Globus pallidus (tissue), 1 donor: ENCODE measurements around the gene PEX19.

Experiments
- DNase-seq: peaks from one replicate; pipeline ENCODE4 v3.0.0-alpha.2; 2015; ENCODE audit warnings: low spot score

Gene PEX19

GRCh38 chr1:160238408-160238807, 46.5 kb downstream of the PEX19 start:
- DNase-seq: no peak

DNA sequence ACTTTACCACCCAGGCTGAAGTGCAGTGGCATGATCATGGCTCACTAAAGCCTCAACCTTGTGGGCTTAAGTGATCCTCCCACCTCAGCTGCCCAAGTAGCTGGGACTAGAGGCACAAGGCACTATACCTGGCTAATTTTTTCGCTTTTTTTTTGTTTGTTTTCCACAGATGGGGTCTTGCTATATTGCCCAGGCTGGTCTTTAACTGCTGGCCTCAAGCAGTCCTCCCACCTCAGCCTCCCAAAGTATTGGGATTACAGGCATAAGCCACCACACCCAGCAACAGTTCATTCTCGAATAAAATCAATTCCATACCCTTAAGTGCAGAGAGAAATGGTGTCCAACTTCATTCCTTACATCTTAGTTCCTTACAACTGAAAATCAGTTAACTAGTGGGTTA, 47.4 kb downstream of the PEX19 start:
- DNase-seq: no peak

DNA sequence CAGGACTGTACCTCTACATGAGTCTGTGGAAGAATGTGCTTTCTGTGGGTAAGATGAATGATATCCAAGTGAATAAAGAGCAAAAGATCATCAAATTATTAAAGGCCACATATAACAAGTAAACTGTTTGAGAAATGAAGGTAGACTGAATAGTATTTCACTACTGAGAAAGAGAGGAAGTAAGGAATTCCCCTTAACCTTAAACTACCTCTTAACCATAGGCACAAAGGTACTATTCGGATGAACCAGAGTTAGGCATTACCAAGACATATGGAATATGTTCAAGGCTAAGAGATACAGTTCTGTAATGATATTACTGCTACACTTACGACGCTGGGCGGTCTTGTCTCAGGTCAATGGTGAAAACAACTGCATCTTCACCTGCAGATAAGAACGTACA, 48.1 kb downstream of the PEX19 start:
- no peak for DNase-seq

GRCh38 chr1:160232911-160233310, 52.0 kb downstream of the PEX19 start:
- no peak for DNase-seq

GRCh38 chr1:160228431-160228830, 56.5 kb downstream of the PEX19 start:
- no peak for DNase-seq

DNA sequence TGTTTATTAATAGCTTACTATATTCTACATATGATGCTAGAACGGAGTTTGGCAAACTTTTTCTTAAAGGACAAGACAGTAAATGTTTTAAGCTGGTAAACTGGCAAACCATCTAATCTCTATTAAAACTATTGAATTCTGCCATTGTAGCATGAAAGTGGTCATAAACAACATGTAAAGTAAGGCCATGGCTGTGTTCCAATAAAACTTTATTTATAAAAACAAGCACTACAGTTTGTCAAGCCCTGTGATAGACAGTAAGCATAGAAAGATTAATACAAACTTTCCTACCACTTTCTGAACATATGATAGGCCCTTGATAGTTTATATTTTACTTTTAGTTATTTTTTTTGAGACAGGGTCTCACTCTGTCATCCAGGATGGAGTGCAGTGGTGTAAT, 57.4 kb downstream of the PEX19 start:
- no peak for DNase-seq

DNA sequence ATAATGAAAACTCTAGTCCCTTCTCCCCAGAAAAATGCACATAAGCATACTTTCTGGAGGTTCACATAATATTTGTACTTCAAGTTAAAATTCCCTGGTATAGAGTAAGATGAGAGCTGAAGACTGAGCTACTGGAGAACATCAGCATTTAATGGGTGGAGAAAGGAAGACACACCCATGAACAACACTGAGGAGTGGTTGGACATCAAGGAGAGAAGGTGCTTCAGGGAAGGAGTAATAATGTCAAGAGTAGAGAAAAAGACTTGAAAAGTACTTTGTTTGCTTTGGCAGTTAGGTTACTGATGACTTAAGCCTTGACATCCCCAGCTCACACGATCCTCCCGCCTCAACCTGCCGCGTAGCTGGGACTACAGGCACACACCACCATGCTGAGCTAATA, 57.9 kb downstream of the PEX19 start:
- no peak for DNase-seq
